Kidney capillary endothelial cell (primary cell): ENCODE results near the gene CRIM1.

ENCODE experiments used
- DNase-seq: peaks from one replicate; pipeline ENCODE4 v3.0.0-alpha.2; 2018; ENCODE audit warnings: low spot score

Gene CRIM1

GRCh38 chr2:36371928-36372391 lies 16.4 kb downstream of the CRIM1 start:
- peak; percentile 93 for DNase-seq

GRCh38 chr2:36373149-36373926 lies 17.8 kb downstream of the CRIM1 start:
- DNase-seq = no peak

GRCh38 chr2:36374585-36374984 lies 19.0 kb downstream of the CRIM1 start:
- DNase-seq = no peak

GRCh38 chr2:36376319-36376765 lies 20.8 kb downstream of the CRIM1 start:
- no peak for DNase-seq

- DNase-seq = no peak
These were observed 21.6 kb downstream of the CRIM1 start for GRCh38 chr2:36376992-36377738.

- DNase-seq = no peak
These were observed 24.3 kb downstream of the CRIM1 start for GRCh38 chr2:36379710-36380448.

- DNase-seq = no peak
These were observed 25.3 kb downstream of the CRIM1 start for GRCh38 chr2:36380624-36381481.

GRCh38 chr2:36381993-36382392 lies 26.4 kb downstream of the CRIM1 start:
- no peak for DNase-seq

GRCh38 chr2:36382472-36382871 lies 26.9 kb downstream of the CRIM1 start:
- no peak for DNase-seq

- no peak for DNase-seq
These were observed 28.1 kb downstream of the CRIM1 start for GRCh38 chr2:36383726-36384125.

GRCh38 chr2:36384454-36384853 lies 28.9 kb downstream of the CRIM1 start:
- DNase-seq = no peak

GRCh38 chr2:36385603-36386002 lies 30.0 kb downstream of the CRIM1 start:
- no peak for DNase-seq

GRCh38 chr2:36387258-36387916 lies 31.8 kb downstream of the CRIM1 start:
- no peak for DNase-seq

- DNase-seq = no peak
These were observed 32.9 kb downstream of the CRIM1 start for GRCh38 chr2:36388472-36388871.

- DNase-seq = peak; percentile 64
These were observed 33.5 kb downstream of the CRIM1 start for GRCh38 chr2:36389091-36389564.

GRCh38 chr2:36389577-36389976 lies 34.0 kb downstream of the CRIM1 start:
- no peak for DNase-seq

- no peak for DNase-seq
These were observed 37.1 kb downstream of the CRIM1 start for GRCh38 chr2:36392571-36393255.

- no peak for DNase-seq
These were observed 38.2 kb downstream of the CRIM1 start for GRCh38 chr2:36393738-36394256.

- no peak for DNase-seq
These were observed 39.2 kb downstream of the CRIM1 start for GRCh38 chr2:36394804-36395203.

- DNase-seq = no peak
These were observed 40.3 kb downstream of the CRIM1 start for GRCh38 chr2:36395866-36396265.
